Activated CD4-positive, alpha-beta T cell treated with anti-CD3 and anti-CD28 coated beads for 48 hours (primary cell): ENCODE data around the gene PUM1.
"Not testable (repeated sequence)": the region's sequence is repeated elsewhere in the genome, so short reads cannot be mapped to it uniquely, and the experiment has no call there.

Source experiments
- DNase-seq: peaks from one replicate; pipeline ENCODE4 v3.0.0-alpha.2; 2020

Gene PUM1

DNA sequence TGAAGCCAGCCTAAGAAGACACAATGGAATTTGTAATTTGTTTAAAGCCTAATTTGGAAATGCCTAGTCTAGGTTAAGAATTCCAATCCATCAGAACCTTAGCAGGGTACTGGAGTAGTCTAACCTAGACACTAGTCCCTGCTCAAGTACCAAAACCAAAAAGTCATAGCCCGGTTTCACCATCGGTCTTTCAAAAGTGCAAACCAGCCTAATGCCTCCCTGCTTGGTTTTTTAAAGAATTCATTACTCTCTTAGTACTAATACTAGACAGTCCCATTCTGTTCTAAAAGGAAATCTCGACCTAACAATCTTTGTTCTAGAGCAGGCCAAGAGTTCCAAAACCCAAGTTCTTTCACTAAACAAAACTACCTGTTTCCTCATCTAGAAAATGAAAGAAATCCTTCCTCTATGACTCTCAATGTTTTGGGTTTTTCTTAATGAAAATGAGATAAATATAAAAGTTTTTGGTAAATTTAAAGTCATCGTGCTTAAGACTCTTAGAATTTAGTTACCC is 2.6 kb downstream of the PUM1 start:
- no peak for DNase-seq

DNA sequence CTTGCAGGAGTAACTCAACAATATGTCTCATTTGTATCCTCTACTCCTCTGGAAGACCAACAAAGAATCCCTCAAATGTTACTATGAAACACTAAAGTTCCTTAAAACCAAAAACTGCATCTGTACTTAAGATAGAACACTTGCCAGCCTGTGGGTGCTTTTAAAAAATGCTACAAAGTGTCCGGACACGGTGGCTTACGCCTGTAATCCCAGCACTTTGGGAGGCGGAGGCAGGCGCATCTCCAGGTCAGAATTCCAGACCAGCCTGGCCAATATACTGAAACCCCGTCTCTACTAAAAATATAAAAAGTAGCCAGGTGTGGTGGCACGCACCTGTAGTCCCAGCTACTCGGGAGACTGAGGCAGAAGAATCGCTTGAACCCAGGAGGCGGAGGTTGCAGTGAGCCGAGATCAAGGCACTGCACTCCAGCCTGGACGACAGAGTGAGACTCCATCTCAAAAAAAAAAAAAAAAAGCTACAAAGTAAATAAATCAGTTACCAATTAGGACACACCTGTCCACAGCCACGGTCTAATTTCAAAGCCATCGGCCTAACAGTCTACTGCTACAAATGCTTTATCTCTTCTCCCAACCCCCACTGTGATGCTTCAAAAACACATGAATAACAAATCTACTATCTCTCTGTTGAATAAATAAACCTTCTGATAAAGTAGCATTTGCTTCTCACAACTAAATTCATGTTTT is 3.2 kb downstream of the PUM1 start:
- not testable (repeated sequence) for DNase-seq

DNA sequence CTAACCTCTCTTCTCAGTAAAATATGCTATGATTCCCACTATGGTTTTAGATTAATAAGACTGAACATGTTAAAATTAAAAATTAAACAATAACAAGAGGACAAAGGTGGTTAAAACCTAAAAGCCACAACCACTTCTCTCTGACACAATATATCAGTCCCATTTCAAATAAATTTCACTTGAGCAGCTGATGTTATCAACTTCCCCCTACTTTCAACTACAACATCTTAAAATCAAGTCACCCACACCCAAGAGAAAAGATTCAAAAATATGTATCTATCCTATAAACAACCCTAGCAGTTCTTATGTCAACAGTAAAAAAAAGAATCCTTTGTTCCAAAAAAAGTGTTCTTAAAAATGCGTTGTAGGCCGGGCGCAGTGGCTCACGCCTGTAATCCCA is 7.5 kb downstream of the PUM1 start:
- no peak for DNase-seq

- DNase-seq: no peak
Observed at GRCh38 chr1:31055953-31056352, 9.6 kb downstream of the PUM1 start.

DNA sequence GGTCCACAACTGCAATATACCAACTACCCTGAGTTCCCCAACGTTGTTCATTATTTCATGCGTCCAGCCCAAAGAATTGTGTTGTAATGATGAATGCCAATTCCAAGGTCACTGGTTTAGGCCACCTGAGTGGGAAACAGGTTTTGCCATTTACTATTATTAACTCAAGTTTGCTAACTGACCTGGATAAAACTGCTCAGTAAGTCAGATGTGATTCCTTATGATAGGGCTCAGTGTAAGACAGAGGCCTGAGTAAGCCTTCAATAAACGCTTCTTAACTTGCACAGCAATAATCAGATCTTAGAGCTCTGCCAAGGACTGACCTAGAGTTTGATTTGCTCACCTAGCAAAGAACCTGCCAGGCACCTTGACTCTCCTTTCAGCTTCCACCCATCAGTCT is 10.0 kb downstream of the PUM1 start:
- no peak for DNase-seq

- no peak for DNase-seq
Observed at GRCh38 chr1:31054958-31055481, 10.5 kb downstream of the PUM1 start.

GRCh38 chr1:31054349-31054748 is 11.2 kb downstream of the PUM1 start:
- no peak for DNase-seq

DNA sequence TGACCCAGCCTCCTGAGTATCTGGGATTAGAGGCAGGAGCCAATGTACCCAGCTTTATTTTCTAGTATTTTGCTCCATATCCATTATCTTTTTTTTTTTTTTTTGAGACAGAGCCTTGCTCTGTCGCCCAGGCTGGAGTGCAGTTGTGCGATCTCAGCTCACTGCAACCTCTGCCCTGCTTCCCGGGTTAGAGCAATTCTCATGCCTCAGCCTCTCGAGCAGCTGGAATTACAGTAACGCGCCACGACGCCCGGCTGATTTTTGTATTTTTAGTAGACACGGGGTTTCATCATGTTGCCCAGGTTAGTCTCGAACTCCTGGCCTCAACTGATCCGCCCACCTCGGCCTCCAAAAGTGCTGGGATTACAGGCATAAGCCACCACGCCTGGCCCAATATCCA is 12.9 kb downstream of the PUM1 start:
- DNase-seq: not testable (repeated sequence)

DNA sequence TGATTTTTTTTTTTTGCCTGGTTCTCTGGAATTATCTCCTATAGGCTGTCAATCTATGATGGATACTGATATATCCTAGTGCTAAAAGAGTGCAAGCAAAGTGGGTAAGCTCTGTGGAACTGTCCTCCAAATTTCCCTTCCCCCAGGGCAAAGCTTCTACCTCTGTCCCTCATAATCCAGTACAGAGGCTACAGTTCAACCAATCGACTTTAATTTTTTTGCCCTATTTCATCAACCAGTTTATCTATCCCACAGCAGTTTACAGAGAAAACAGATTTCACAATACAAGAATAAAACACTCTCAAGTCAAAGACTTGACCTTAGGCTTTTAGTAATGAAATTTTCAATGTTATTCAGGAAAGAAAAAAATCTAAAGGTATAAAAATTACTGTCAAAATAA is 13.9 kb downstream of the PUM1 start:
- DNase-seq: no peak

GRCh38 chr1:31047507-31047906 is 18.0 kb downstream of the PUM1 start:
- not testable (repeated sequence) for DNase-seq

DNA sequence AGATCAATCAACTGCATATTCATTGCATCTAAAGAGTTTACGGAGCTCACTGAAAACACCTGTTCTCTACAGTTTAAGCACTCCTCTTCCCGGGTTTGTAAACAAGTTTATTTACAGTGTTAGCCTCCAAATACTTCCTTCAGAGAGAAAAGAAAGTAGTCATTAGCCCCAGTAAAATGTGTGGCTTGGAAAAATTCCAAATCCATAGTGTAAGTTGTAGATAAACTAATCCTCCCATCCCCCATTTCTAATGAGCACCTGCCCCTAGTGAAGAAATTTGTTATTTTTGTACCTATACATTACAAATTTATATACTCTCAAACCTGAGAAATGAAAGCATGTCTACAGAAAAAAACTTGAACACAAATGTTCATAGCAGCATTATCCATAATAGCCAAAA is 21.9 kb downstream of the PUM1 start:
- no peak for DNase-seq

DNA sequence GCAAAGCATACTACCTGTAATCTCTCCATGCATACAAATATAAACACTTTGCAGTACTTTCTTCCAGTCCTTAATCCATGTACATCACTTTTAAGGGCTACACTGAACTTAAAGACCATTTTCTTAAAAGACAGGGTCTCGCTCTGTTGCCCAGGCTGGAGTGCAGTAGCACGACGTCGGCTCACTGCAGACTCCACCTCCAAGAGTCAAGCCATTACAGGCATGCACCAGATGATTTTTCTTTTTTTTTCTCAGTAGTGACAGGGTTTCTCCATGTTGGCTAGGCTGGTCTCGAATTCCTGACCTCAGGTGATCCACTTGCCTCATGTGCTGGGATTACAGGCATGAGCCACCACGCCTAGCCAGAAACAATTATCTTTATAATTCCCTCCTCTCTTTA is 22.9 kb downstream of the PUM1 start:
- DNase-seq: no peak

GRCh38 chr1:31041529-31041928 is 24.0 kb downstream of the PUM1 start:
- DNase-seq: no peak

DNA sequence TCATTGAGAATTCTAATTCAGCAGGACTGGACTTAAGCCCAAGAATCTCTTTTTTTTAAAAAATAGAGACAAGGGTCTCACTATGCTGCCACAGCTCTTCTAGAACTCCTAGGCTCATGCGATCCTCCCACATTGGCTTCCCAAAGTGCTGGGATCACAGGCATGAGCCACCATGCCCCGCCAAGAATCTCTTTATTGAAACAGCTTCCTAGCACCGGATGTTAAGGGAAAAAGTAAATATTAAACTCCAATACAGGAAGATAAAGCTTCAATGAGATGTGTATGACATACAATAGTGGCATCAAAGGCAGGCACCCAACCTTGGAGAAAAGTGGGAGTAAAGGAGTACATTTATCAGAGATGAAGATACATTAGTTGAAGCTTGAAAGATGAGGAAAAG is 25.5 kb downstream of the PUM1 start:
- no peak for DNase-seq

DNA sequence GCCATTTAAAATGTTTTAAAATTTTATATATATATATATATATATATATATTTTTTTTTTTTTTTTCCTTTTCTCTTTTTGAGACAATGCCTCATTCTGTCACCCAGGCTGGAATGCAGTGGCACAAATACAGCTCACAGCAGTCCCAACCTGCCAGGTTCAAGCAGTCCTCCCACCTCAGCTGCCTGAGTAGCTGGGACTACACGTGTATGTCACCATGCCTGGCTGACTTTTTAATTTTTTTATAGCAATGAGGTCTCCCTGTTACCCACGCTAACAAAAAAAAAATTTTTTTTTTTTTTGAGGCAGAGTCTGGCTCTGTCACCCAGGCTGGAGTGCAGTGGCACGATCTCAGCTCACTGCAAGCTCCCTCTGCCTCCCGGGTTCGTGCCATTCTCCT is 26.6 kb downstream of the PUM1 start:
- DNase-seq: not testable (repeated sequence)

DNA sequence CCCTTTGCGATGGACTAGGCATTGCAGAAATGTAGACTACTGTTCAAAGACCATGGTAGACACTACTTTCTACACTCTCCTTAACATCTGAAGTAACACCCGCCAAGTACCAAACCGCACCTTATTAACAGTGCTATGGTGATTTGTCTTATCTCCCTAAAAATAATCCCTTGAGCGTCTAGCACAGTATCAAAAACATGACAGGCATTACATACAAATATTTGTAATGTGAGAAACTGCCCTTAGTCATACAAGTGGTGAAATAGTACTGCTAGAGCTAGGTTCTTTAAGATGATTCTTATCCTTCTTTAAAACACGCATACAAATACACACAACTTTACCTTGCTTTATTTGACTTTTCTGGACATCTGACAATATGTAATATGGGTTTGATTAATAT is 27.2 kb downstream of the PUM1 start:
- no peak for DNase-seq

- DNase-seq: no peak
Observed at GRCh38 chr1:31036749-31037500, 28.6 kb downstream of the PUM1 start.

DNA sequence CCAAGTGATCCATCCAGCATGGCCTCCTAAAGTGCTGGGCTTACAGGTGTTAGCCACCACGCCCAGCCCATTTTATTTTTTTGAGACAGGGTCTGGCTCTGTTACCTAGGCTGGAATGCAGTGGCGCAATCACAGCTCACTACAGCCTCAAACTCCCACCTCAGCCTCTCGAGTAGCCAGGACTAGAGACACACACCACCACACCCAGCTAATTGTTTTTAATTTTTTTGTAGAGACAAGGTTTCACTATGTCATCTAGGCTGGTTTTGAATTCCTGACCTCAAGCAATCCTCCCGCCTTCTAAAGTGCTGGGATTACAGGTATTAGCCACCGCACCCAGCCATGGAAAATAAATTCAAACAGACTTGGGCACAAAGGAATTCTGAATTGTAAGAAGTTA is 31.9 kb downstream of the PUM1 start:
- DNase-seq: no peak

GRCh38 chr1:31032266-31032665 is 33.3 kb downstream of the PUM1 start:
- DNase-seq: no peak

GRCh38 chr1:31031330-31032143 is 34.0 kb downstream of the PUM1 start:
- DNase-seq: no peak

DNA sequence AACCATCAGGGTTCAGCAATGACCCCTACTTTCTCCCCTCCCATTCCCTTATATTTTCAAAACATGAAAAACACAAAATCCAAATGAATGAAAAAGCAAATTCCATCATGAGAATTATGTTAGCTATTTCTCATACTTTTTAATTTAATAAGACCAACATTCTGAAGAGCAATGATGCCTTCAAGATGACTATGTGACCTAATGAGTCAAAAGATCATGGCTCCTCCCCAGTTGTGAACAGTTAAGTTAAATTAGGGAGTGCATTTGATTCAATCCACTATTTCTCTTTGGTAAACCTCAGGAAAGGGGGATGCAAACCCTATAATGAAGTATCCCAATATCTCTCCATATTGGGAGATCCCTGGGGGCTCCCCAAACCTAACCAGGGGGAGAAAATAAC is 36.5 kb downstream of the PUM1 start:
- no peak for DNase-seq

- DNase-seq: no peak
Observed at GRCh38 chr1:31027693-31028526, 37.6 kb downstream of the PUM1 start.
